HEK293 (cell line): ENCODE measurements around the gene AKAP12.

Experiments
- BCL11A ChIP-seq: fragments of 450-650 bp; formaldehyde crosslinking; IDR thresholded peaks from 2 replicates; pipeline ENCODE4 v1.5.1; 2016; ENCODE audit warnings: low read depth, missing biosample characterization, missing genetic modification characterization
- CTCF ChIP-seq: fragments of 450-650 bp; formaldehyde crosslinking; IDR thresholded peaks from 2 replicates; pipeline ENCODE4 v1.5.1; 2016; ENCODE audit warnings: missing biosample characterization, missing genetic modification characterization
- PRDM4 ChIP-seq: fragments of 450-650 bp; formaldehyde crosslinking; IDR thresholded peaks from 2 replicates; pipeline ENCODE4 v1.5.1; 2017; ENCODE audit warnings: missing biosample characterization, missing genetic modification characterization
- REST ChIP-seq: fragments of 450-650 bp; formaldehyde crosslinking; IDR thresholded peaks from 2 replicates; pipeline ENCODE4 v1.5.1; 2016; ENCODE audit warnings: missing biosample characterization, missing genetic modification characterization
- TCF7L2 ChIP-seq: IDR thresholded peaks from 2 replicates; pipeline ENCODE4 v1.6.1; 2011; ENCODE audit warnings: low read depth, mild to moderate bottlenecking, inconsistent platforms, low read length, moderate library complexity, borderline replicate concordance
- YY1 ChIP-seq: fragments of 450-650 bp; formaldehyde crosslinking; IDR thresholded peaks from 2 replicates; pipeline ENCODE4 v1.5.1; 2018; ENCODE audit warnings: missing biosample characterization, missing genetic modification characterization
- ZBTB10 ChIP-seq: fragments of 450-650 bp; formaldehyde crosslinking; IDR thresholded peaks from 2 replicates; pipeline ENCODE4 v1.5.1; 2016; ENCODE audit warnings: missing biosample characterization, missing genetic modification characterization
- ZBTB11 ChIP-seq: fragments of 450-650 bp; formaldehyde crosslinking; conservative IDR thresholded peaks from 2 replicates; pipeline ENCODE4 v1.5.1; 2016; ENCODE audit warnings: low read depth, missing biosample characterization, missing genetic modification characterization
- ZBTB7A ChIP-seq: fragments of 450-650 bp; formaldehyde crosslinking; IDR thresholded peaks from 2 replicates; pipeline ENCODE4 v1.5.1; 2016; ENCODE audit warnings: low read depth, missing biosample characterization, missing genetic modification characterization
- ZNF280C ChIP-seq: fragments of 450-650 bp; formaldehyde crosslinking; IDR thresholded peaks from 2 replicates; pipeline ENCODE4 v1.5.1; 2016; ENCODE audit warnings: missing biosample characterization, missing genetic modification characterization
- ZNF529 ChIP-seq: fragments of 450-650 bp; formaldehyde crosslinking; IDR thresholded peaks from 2 replicates; pipeline ENCODE4 v1.5.1; 2017; ENCODE audit warnings: missing genetic modification characterization, missing biosample characterization; ENCODE audit not compliant: insufficient replicate concordance
- ZNF580 ChIP-seq: fragments of 450-650 bp; formaldehyde crosslinking; IDR thresholded peaks from 2 replicates; pipeline ENCODE4 v1.5.1; 2016; ENCODE audit warnings: missing biosample characterization, missing genetic modification characterization
- ZNF629 ChIP-seq: fragments of 450-650 bp; formaldehyde crosslinking; IDR thresholded peaks from 2 replicates; pipeline ENCODE4 v1.5.1; 2017; ENCODE audit warnings: missing biosample characterization, missing genetic modification characterization
- ZNF639 ChIP-seq: fragments of 450-650 bp; formaldehyde crosslinking; IDR thresholded peaks from 2 replicates; pipeline ENCODE4 v1.5.1; 2016; ENCODE audit warnings: missing biosample characterization, missing genetic modification characterization

GRCh38 chr6:151228788-151229400 is 10.9 kb upstream of the AKAP12 start:
- no peak for TF ChIP-seq PRDM4 (tag by site-specific recombination)
- no peak for TF ChIP-seq BCL11A
- TF ChIP-seq CTCF, result no peak
- no peak for TF ChIP-seq TCF7L2
- TF ChIP-seq ZNF580 (tag by site-specific recombination), result no peak
- TF ChIP-seq REST (tag by site-specific recombination), result no peak
- no peak for TF ChIP-seq ZNF280C (tag by site-specific recombination)
- TF ChIP-seq ZNF529 (tag by site-specific recombination), result no peak
- TF ChIP-seq ZBTB11 (tag by site-specific recombination), result no peak
- no peak for TF ChIP-seq ZNF639 (tag by site-specific recombination)
- TF ChIP-seq ZBTB7A (tag by site-specific recombination), result no peak
- no peak for TF ChIP-seq YY1 (tag by site-specific recombination)
- TF ChIP-seq ZNF629 (tag by site-specific recombination), result no peak
- no peak for TF ChIP-seq ZBTB10 (tag by site-specific recombination)
